Measurements from ENCODE around the gene ACTG1.
"Not testable (repeated sequence)": the region's sequence is repeated elsewhere in the genome, so short reads cannot be mapped to it uniquely, and the experiment has no call there.

Gene ACTG1

DNA sequence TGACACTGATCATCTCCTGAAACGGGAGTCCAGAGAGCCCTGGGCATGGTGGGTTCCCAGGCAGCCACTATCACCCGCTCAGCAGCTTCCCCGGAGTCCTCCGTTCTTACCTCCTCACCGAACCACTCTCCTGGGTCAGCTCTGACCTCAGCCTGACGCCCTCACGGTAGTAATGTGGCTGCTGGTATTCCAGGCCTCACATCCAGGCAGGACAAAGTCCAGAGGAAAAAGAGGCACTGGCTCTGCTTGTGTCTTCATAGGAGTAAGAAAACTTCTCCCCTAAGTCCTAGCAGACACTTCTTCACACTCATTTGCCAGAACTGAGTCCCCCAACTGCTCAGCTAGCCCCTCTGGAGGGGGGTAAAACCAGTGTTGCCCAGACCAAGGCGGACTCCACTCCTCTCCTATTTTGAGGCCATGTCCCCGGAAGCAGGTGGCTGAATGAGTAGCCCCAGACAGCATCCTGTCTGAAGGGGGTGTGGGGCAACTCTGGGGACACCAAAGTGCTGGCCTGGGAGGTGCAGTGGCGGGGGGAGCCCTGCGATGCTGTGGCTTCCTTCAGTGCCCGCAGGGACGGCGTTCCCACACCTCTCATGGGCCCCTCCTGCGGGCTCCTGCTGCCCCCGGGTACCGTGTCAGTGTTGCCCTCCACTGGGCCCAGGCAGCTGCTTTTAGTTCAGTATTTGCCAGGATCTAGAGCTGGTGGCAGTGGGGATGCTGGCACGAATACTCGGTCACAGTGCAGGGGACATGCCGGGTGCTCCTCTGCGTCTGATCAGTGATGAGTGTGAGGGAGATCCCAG is 20.9 kb upstream of the ACTG1 start:
- DNase-seq (ENCODE audit: low read depth, low spot score) = no peak

DNA sequence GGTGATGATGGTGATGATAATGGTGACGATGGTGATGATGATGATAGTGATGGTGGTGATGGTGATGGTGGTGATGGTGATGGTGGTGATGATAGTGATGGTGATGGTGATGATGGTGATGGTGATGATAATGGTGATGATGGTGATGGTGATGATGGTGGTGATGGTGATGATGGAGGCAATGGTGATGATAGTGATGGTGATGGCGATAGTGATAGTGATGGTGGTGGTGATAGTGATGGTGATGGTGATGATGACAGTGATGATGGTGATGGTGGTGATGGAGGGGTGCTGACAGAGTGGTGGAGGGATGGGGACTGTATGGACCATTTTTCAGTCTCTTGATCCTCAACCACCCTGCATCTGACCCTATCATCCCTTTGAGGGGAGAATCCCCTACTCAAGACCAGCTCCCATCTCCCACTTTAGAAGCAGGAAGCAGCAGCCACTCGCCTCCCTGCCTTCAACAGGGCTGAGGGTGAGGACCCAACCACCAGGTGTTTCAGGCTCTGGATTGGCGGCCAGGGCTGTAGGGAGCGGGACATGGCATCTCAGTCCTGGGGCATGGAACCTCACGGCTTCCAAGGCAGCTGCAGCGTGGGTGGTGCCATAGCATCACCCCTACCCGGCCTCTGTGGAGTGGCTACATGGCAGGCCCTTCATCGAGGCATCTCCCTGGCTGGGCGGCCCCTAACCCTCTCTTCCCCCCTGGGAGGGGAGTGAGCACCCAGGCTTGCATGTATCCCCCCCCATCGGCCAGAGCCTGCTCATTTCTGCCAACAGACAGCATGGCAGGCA is 20.1 kb upstream of the ACTG1 start:
- DNase-seq (ENCODE audit: low read depth, low spot score) = no peak

GRCh38 chr17:81531998-81532404 is 19.4 kb upstream of the ACTG1 start:
- not testable (repeated sequence) for DNase-seq (ENCODE audit: low read depth, low spot score)

GRCh38 chr17:81531013-81531412 is 18.4 kb upstream of the ACTG1 start:
- DNase-seq (ENCODE audit: low read depth, low spot score) = not testable (repeated sequence)

GRCh38 chr17:81529437-81529803 is 16.8 kb upstream of the ACTG1 start:
- DNase-seq (ENCODE audit: low read depth, low spot score) = no peak

- peak; percentile 25 for DNase-seq (ENCODE audit: low read depth, low spot score)
These were observed 16.2 kb upstream of the ACTG1 start for GRCh38 chr17:81528651-81529436.

GRCh38 chr17:81528384-81528650 is 15.7 kb upstream of the ACTG1 start:
- no peak for DNase-seq (ENCODE audit: low read depth, low spot score)

GRCh38 chr17:81527591-81528383 is 15.2 kb upstream of the ACTG1 start, which contains the start of gene FSCN2:
Gene FSCN2, plus strand, starts transcription at chr17:81528377. Its CDS starts 155 bp downstream, at chr17:81528532.
- peak; percentile 60 for DNase-seq (ENCODE audit: low read depth, low spot score)

GRCh38 chr17:81526662-81527571 is 14.3 kb upstream of the ACTG1 start:
- no peak for DNase-seq (ENCODE audit: low read depth, low spot score)

- no peak for DNase-seq (ENCODE audit: low read depth, low spot score)
These were observed 12.2 kb upstream of the ACTG1 start for GRCh38 chr17:81524865-81525159.

- DNase-seq (ENCODE audit: low read depth, low spot score) = no peak
These were observed 11.7 kb upstream of the ACTG1 start for GRCh38 chr17:81524039-81524864.

DNA sequence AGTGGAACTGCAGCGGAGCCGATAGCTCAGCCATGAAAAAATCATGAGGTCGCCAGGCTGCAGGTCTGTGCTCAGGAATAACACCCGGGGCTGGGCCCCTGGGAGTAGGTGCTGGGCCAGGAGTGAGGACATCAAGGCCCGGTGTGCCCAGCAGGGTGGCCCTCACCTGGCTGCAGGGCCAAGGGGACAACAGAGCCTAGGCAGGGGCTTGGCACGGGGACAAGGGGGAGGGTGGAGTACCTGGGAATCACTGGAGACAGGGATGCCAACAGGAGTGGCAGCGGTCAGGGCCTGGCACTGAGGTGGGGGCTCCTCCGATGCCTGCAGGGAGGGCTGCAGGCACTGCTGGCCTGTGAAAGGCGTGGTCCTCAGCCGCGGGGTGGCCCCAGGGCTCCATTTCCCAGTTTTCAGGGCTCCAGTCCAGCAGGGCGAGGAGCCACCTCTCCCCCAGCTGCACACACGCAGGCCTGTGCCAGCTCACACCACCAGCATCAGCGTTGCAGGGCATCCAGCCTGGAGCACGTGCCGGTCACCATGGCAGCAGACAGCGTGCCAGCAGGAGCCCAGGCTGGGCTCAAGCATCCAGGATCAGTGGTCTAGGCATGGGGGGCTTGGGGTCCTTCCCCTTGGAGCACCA is 10.9 kb upstream of the ACTG1 start:
- no peak for DNase-seq (ENCODE audit: low read depth, low spot score)

DNA sequence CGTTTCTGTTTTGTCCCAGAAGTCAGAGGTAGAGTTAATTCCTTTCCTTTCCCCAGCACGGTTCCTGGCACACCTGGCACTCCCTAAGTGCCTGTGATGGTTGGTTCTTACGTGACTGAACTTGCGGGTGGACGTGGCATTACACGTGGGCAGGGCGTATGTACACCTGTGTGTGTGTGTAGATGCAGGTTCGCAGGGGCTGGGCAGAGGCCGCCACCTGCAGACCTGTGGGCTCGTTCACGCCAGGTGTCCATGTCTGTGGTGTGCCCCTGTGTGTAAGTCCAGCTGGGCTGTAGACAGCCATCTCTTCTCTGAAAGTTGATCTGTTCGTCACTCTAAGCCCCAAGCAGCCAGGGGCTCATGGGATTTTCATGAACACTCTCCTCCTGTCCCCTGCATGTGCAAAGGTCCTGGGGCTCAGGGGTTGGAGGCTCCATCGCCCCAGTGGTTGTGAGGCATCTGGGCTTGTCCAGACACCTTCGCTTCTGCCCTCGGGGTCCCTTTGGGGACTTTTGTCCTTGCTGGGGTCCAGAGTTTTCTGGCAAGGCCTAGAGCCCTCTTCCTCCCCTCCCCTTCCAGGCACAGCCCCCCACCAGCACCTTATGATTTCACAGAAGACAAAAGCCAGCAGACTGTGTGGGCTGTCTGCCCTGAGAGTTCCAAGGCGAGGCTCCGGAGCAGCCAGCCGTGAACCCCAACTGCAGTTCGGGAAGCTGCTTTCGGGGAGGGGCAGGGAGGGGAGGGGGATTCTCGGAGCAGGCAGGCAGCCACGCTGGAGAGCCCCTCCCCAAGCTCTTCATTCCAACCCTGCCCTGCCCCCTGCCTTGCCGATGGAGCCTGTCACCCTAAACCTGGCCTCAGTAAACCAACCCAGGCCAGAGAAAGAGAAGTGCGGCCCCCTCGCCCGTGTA is 10.1 kb upstream of the ACTG1 start:
- DNase-seq (ENCODE audit: low read depth, low spot score) = peak; percentile 77

GRCh38 chr17:81520021-81520901 is 7.7 kb upstream of the ACTG1 start:
- no peak for DNase-seq (ENCODE audit: low read depth, low spot score)

- DNase-seq (ENCODE audit: low read depth, low spot score) = peak; percentile 63
These were observed 6.9 kb upstream of the ACTG1 start for GRCh38 chr17:81519284-81520020.

DNA sequence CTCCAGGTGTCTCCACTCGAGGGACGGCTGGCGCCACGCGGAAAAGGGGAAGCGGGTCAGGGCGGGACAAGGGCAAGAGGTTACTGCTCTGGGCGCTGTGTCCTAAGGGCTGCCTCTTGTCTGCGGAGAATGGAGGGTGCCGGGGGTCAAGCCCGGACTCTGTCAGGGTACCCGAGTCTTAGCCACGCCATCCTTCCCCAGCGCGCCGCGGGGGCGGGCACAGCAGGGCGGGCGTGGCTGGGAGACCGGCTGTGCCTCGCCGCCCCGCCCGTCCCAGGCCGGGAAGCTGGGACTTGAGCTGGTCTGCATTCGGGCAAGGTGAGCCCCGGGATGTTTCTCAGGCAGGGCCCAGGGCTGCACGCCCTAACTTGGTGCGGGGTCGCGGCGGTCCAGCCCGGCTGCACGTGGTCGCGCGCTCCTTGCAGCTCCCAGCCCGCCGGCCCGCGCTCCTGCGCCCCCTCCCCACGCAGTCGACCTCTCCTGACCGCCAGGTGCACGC is 6.2 kb upstream of the ACTG1 start:
- DNase-seq (ENCODE audit: low read depth, low spot score) = peak; percentile 54

All from ELF-1 (cell line).